K562 (cell line): ENCODE measurements around the gene SERINC3. TPM values are rescaled to one million over a fixed set of nuclear protein-coding genes. Genes with fewer than 3 reads are reported as not detected.

Source experiments
- CLOCK ChIP-seq: fragments of 250-450 bp; sonication (Bioruptor Pico); IDR thresholded peaks from 2 replicates; pipeline ENCODE4 v1.4.0; 2020; ENCODE audit warnings: mild to moderate bottlenecking, moderate library complexity, borderline replicate concordance
- FUS ChIP-seq: fragments of 200-400 bp; formaldehyde crosslinking; optimal IDR thresholded peaks from 2 replicates; pipeline ENCODE3; 2017; ENCODE audit warnings: low read depth, low read length
- HDAC3 ChIP-seq: fragments of 450-650 bp; IDR thresholded peaks from 2 replicates; pipeline ENCODE4 v1.6.1; 2018; ENCODE audit warnings: borderline replicate concordance, mild to moderate bottlenecking, moderate library complexity; ENCODE audit not compliant: partially characterized antibody
- HDAC8 ChIP-seq: fragments of 450-650 bp; IDR thresholded peaks from 2 replicates; pipeline ENCODE4 v1.6.1; 2016; ENCODE audit warnings: mild to moderate bottlenecking, missing genetic modification characterization, moderate library complexity, missing compliant biosample characterization
- L3MBTL2 ChIP-seq: fragments of 450-650 bp; IDR thresholded peaks from 2 replicates; pipeline ENCODE4 v1.6.1; 2016; ENCODE audit warnings: mild to moderate bottlenecking, moderate library complexity
- NFIC ChIP-seq: fragments of 450-650 bp; IDR thresholded peaks from 2 replicates; pipeline ENCODE4 v1.6.1; 2017; ENCODE audit warnings: mild to moderate bottlenecking, inconsistent platforms
- PCBP2 ChIP-seq: fragments of 200-400 bp; formaldehyde crosslinking; IDR thresholded peaks from 2 replicates; pipeline ENCODE4 v1.6.1; 2018; ENCODE audit warnings: low read length, low read depth, mild to moderate bottlenecking, moderate library complexity; ENCODE audit not compliant: poor library complexity, severe bottlenecking
- SFPQ ChIP-seq: fragments of 200-400 bp; formaldehyde crosslinking; IDR thresholded peaks from 2 replicates; pipeline ENCODE4 v1.6.1; 2017; ENCODE audit warnings: mild to moderate bottlenecking, low read depth, low read length, moderate library complexity
- ZFP91 ChIP-seq: sonication (generic); formaldehyde crosslinking; IDR thresholded peaks from 2 replicates; pipeline ENCODE4 v1.8.0; 2022; ENCODE audit warnings: mild to moderate bottlenecking, missing genetic modification reagents
- ZNF184 ChIP-seq: sonication (generic); formaldehyde crosslinking; IDR thresholded peaks from 2 replicates; pipeline ENCODE4 v1.5.0; 2020; ENCODE audit warnings: missing genetic modification reagents
- ZNF445 ChIP-seq: fragments of 250-450 bp; sonication (Bioruptor Pico); IDR thresholded peaks from 2 replicates; pipeline ENCODE4 v1.4.0; 2020; ENCODE audit warnings: low read depth, mild to moderate bottlenecking, moderate library complexity
- polyA plus RNA-seq, 8 experiments: library from polyadenylated mRNA; depleted of rRNA in 4 of 8; stranded (reverse) in 5 of 8; unstranded in 3 of 8; fragments of >200 nt; fragmentation: Nextera tagmentation in 2 of 8; fragmentation: Illumina TruSeq in 1 of 8; extraction: Ambion mirVana in 2 of 8; extraction: Trizol in 1 of 8; gene quantifications; 2 replicates each; pipeline versions ENCODE4 v1.2.1 to v1.2.3, GENCODE V29; 2011 to 2014; ENCODE audit warnings: inconsistent platforms in 1 of 8, missing spikeins in 1 of 8
- total RNA-seq, 7 experiments: library from RNA; depleted of rRNA in 6 of 7; stranded (reverse); fragments of >200 nt in 6 of 7; fragmentation: Illumina TruSeq in 2 of 7; extraction: Trizol in 2 of 7; gene quantifications; 2 replicates each; pipeline versions ENCODE4 v1.2.1 to v1.2.3, GENCODE V29; 2011 to 2021; ENCODE audit warnings: low replicate concordance in 1 of 7
- TF ChIP-seq, protein P1 (sequence below), 3 experiments: fragments of 200-800 bp in 1 of 3; fragments of 250-450 bp in 1 of 3; fragments of 450-650 bp in 1 of 3; sonication (Bioruptor Pico) in 1 of 3; sonication (Bioruptor generic) in 1 of 3; formaldehyde crosslinking in 1 of 3; IDR thresholded peaks; 2 replicates each; pipeline versions ENCODE4 v1.6.1 to v1.8.0; 2016 to 2022; ENCODE audit warnings: mild to moderate bottlenecking in 2 of 3, missing genetic modification characterization in 2 of 3, missing compliant biosample characterization in 1 of 3, moderate library complexity in 1 of 3
- TF ChIP-seq, protein P2 (sequence below), 2 experiments: IDR thresholded peaks; 2 replicates each; pipeline ENCODE4 v1.6.1; 2011; ENCODE audit warnings: borderline replicate concordance in 1 of 2, control low read depth in 1 of 2, low read depth in 1 of 2, low read length in 1 of 2, mild to moderate bottlenecking in 1 of 2, mixed read lengths in 1 of 2, moderate library complexity in 1 of 2; ENCODE audit not compliant: insufficient read depth in 1 of 2, insufficient read length in 1 of 2, poor library complexity in 1 of 2, severe bottlenecking in 1 of 2; ENCODE audit errors: extremely low read depth in 1 of 2

Gene SERINC3
- total and polyA plus RNA-seq, 9 of the 15 experiments (the other 6 are each of a cell fraction or from before 2014, with no cell fraction given), result 24.7 to 107 (median 48.8) TPM

DNA sequence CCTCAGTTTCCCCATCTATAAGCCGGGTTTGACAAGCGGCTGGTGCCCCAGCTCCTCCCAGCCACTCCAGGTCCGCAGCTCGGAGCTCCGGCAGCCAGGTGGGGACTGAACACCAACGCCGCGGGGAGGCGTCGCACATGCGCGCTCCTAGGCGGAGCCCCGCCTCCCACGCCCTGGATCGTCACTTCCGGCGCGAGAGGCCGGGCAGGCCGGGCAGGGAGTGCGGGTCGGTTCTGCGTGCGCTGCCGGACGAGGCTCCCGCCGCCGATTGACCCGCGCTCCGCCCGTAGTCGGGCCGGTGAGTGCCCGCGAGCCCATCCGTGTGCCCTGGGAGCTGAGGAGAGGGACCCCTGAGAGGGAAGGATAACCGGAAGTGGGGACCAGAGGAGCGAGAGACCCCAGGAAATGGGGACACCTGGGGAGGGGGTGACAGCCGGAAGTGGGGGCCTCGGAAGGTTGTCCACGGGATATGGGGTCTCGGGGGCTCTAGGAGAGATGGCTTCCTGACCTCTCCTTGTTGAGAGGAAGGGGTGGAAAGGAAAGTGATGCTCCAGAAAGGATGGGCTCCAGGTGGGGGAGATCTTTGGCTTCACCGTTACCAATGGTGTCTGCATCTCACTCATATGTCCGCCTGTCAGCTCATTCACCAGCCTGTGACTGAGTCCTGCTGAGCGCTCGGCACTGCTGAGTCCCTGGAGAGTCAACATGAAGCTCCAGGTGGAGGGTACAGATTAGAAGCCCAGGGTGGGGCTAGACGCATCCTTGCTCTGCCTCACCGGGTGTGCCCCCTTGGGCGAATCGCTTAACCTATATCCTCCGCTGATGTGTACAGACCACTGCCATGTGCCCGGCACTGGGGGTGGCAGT is 45.9 kb downstream of the SERINC3 start, which contains the start of gene TTPAL (continued):
- TF ChIP-seq ZFP91 (CRISPR knock-in tag) (no peak), HDAC8 (tag) (no peak), SFPQ (no peak), PCBP2 (no peak), NFIC (peak; percentile 56), HDAC3 (no peak), ZNF184 (CRISPR knock-in tag) (no peak), FUS (peak; percentile 27), CLOCK (CRISPR knock-in tag) (no peak), L3MBTL2 (peak; percentile 90), ZNF445 (CRISPR knock-in tag) (no peak)
- TF ChIP-seq, protein P1, sequence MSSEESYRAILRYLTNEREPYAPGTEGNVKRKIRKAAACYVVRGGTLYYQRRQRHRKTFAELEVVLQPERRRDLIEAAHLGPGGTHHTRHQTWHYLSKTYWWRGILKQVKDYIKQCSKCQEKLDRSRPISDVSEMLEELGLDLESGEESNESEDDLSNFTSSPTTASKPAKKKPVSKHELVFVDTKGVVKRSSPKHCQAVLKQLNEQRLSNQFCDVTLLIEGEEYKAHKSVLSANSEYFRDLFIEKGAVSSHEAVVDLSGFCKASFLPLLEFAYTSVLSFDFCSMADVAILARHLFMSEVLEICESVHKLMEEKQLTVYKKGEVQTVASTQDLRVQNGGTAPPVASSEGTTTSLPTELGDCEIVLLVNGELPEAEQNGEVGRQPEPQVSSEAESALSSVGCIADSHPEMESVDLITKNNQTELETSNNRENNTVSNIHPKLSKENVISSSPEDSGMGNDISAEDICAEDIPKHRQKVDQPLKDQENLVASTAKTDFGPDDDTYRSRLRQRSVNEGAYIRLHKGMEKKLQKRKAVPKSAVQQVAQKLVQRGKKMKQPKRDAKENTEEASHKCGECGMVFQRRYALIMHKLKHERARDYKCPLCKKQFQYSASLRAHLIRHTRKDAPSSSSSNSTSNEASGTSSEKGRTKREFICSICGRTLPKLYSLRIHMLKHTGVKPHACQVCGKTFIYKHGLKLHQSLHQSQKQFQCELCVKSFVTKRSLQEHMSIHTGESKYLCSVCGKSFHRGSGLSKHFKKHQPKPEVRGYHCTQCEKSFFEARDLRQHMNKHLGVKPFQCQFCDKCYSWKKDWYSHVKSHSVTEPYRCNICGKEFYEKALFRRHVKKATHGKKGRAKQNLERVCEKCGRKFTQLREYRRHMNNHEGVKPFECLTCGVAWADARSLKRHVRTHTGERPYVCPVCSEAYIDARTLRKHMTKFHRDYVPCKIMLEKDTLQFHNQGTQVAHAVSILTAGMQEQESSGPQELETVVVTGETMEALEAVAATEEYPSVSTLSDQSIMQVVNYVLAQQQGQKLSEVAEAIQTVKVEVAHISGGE (CRISPR knock-in tag; IDR thresholded peaks at IDR 0.05), result peak; percentile 74 to 89 (median 77); a peak in 5 of 6 replicates
- TF ChIP-seq, protein P2, sequence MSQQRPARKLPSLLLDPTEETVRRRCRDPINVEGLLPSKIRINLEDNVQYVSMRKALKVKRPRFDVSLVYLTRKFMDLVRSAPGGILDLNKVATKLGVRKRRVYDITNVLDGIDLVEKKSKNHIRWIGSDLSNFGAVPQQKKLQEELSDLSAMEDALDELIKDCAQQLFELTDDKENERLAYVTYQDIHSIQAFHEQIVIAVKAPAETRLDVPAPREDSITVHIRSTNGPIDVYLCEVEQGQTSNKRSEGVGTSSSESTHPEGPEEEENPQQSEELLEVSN (IDR thresholded peaks at IDR 0.05; ENCODE audit: borderline replicate concordance in 1 of 2, extremely low read depth in 1 of 2, insufficient read depth in 1 of 2, insufficient read length in 1 of 2, low read depth in 1 of 2, low read length in 1 of 2, poor library complexity in 1 of 2, severe bottlenecking in 1 of 2), result peak; percentile 80 to 84
